CD4-positive, alpha-beta T cell treated with Interleukin-12 subunit alpha and Interleukin-12 subunit beta, for 1 hour (primary cell): ENCODE results near the gene IL22RA2.

Experiments used
- DNase-seq: peaks from one replicate; pipeline ENCODE4 v3.0.0-alpha.2; 2020

IL22RA2 gene

DNA sequence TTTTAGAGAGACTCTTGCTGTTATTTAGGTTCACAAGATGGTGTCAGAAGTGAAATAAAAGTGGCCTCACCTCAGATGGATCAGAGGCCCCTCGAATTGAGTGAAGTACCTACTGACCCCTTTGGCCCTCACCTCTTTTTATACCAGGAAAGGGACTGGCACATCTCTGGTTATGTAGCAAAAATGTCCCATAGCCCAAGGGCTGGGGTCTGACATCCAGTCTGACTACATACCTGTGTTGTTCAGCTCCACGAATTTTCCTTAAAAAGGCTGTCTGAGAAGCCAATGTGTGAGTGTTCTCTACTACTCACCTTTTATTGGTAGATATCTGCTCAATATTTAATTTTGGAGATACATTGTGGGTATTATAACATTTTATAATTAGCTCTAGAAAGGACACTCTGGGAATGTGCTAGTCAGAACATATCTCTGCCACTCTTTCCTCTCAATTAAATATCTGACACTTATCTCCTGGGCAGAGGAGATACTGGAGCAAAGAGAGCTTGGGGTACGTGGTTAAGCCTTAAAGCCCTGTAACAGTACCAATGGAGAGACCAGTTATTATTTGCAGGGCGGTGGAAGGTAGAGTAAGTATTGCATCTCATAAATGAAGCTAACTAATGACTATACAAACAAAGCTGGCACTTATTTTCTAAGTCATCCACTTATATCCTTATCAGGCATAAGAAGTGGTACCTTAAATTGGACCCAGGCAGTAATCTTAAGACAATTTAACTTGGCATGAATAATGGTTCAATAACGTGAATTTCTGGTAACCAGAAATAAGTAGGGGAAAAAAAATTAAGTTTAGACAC, 20.0 kb upstream of the IL22RA2 start:
- DNase-seq = no peak

DNA sequence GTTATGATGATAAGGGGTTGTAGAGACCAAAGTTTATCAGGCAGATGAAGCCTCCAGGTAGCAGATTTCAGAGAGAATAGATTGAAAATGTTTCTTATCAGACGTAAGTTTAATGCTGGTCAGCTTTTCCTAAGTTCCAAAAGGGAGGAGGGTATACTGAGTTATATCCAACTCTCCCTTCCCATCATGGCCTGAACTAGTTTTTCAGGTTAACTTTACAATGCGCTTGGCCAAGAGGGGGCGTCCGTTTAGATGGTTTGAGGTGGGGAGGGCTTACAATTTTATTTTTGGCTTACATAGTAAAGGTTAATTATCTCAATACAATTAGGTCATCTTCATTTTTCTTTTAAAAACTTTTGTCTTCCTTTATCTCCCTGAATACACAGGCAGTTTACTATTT, 19.4 kb upstream of the IL22RA2 start:
- DNase-seq = no peak

DNA sequence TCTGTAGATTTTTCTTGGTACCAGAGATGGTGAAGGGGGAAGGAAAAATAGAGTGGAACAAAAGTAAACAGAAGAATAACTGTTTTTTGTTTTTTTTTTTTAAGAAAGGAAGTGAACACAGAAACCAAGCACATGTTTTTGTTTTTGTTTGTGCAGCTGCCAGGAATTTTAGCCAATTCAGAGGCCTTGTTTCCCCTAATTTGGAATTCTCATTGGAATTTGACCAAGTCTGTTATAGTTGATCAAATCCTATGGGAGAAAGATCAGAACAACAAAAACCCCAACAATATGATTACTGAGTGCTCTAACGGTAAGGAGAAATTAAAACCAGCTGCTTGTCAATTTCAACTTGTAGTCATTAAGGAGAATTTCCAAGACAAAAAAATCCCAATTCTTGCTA, 18.2 kb upstream of the IL22RA2 start:
- DNase-seq = no peak

DNA sequence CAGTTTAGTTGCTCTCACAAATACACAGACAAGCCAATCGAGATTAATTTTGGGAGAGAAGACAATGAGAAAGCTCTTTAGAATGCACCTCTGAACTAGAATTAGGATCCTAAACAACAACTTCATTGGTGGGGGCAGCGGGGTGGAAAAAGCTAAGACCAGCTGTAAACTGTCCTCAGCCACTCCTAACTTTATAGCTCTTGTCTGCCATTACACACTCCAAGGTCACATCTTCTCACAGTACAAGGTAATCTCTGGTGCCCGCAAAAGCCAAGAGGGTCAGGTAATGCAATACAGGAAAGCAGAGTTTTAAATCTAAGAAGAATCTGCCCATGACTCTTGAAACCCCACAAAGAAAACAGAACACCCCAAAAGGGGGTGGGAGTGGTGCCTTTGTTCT, 17.8 kb upstream of the IL22RA2 start:
- no peak for DNase-seq

DNA sequence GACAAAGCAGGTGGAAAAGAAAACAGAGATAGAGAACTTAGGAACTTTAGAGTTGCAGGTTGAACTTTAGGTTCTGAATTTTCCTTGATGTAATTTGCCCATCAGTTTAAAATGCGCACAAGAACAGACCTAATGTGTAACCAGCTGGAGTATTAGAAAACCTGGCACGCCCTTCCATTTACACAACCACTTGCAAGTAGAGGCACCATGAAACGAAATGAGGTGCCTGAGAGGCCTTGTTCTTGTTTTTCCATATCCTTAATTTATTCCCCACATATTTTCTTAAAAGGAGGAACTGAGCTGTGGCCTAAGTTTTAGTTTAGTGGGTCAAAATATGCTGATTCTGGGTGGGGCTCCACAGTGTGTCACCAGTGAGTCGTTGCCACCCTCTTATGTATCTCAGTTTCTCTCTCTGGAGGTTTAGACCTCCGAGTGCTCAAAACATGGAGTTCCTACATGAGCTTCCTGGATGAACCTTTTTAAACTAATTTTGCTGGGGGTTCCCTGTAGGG, 17.2 kb upstream of the IL22RA2 start:
- no peak for DNase-seq

DNA sequence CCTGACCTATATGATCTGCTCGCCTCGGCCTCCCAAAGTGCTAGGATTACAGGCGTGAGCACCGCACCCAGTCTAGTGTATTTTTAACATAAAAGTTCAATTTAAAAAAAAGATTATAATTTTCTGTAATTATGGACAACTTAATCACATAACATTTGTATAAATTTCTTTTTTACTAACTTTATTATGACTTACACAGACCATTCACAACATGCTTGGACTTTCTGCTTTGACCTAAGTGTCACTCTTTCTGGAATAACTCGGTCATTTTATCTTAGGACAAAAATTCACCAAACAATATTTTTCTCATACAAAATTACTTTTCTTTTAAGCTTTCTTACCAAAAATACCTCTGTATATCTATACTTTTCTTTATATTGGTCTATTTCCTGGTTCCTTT, 15.4 kb upstream of the IL22RA2 start:
- no peak for DNase-seq

DNA sequence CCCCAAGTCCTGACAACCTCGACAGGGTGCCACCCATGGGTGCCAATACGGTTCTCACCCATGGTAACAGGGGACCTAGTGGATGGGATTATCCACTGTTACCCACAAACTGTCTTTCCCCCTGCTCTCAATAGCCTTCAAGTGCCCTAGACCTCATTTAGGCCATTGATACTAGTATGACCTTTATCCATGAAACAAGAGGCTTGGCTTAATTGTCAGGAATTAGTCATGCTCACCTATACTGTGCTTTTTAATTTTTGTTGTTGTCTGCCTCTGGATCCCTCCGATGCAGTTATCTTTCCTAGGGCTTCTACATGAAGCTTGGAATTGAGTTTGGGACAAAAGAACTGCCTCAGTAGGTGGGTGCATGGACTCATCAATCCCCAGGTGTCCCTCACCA, 11.8 kb upstream of the IL22RA2 start:
- no peak for DNase-seq

DNA sequence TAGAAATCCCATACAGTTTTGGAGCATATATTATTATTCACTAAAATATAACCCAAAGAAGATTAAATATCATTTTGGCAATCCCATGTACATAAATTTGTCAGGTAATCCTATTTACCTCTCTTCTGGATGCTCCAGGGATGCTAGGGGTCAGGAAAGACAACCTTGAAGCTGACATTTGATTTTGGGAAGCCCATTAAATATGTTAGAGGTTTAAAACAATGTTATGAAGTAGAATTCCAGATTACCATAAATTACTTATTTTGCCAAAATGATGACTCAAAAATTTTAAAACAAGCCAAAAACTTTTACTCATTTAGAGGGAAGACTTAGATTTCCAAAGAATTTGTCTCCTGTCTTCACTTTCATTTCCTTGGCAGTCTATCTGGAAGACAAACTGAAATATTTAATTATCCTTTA, 9.2 kb upstream of the IL22RA2 start:
- no peak for DNase-seq

DNA sequence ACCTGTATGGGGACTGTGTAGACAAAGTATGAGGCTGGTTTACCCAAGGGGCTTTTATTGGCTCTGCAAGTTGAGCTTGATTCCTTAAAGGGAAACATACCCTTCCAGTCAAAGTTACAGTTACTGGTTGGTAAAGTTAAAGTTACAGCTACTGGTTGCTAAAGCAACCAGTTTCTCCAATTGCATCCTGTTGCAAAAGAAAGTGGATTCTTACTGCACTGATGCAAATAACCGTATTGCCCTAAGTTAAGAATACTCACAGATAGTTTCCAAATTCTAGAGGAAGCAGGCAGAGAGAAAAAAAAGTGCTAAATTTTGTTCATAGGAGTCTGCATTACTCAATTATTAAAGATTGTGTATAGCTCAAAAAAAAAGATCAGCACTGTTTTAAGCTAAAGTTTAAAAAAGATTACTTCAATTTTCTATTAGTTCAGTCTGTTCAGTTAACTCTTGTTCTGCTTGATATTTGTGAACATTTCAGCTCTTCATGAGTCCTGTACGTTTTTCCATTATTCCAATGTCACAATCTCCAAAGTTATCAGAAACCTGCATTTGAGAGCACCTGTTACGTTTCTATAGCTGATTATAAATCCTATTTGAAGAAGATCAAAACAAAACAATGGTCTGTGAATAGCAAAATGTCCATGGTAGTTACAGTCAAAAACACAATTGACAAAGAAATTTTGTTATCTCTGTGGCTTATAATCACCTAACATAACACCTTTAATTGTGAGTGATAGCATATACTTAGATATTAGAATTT, 8.6 kb upstream of the IL22RA2 start:
- DNase-seq = no peak

DNA sequence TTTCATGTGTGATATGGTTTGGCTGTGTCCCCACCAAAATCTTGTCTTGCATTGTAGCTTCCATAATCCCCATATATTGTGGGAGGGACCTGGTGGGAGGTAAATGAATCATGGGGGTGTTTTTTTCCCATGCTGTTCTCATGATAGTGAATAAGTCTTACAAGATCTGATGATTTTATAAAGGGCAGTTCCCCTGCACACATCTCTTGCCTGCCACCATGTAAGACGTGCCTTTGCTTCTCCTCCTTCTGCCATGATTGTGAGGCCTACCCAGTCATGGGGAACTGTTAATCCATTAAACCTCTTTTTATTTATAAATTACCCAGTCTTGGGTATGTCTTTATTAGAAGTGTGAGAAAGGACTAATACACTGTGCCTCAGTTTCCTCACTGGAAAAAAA, 4.2 kb upstream of the IL22RA2 start:
- DNase-seq = no peak

DNA sequence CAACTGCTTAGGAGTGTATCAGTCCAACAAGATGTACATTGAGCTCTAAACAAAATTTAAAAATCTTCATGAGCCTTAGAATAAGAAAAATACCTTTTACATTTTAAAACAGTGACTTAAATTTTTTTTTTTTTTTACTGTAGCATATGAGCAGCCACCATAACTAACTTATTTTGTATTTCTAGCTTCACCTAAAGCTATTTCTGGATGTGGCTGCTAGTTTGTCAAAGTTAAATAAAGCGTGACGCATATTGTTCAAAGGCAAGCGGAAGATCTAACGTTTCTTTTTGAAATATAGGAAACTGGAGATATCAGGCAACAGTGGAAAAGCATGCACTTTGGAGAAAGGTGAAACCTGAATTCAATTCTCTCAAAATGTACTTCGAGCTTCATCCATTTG, 3.3 kb upstream of the IL22RA2 start:
- no peak for DNase-seq

DNA sequence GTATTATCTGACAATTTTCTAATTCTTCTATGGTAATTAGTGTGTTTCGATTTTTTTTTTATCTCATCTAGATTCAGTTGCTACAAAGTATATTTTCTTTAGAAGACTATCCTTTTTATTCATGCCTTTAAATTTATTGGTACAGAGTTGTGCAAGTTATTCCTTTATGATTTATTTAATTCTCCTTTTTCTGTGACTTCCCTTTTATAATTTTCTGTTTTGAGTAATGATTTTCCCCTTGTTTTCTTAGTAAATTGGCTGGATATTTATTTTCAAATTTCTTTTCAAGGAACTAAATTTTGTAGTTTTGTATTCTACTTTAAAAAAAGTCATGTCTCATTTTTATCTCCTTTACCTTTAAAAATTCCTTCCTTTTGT, 2.4 kb upstream of the IL22RA2 start:
- no peak for DNase-seq

DNA sequence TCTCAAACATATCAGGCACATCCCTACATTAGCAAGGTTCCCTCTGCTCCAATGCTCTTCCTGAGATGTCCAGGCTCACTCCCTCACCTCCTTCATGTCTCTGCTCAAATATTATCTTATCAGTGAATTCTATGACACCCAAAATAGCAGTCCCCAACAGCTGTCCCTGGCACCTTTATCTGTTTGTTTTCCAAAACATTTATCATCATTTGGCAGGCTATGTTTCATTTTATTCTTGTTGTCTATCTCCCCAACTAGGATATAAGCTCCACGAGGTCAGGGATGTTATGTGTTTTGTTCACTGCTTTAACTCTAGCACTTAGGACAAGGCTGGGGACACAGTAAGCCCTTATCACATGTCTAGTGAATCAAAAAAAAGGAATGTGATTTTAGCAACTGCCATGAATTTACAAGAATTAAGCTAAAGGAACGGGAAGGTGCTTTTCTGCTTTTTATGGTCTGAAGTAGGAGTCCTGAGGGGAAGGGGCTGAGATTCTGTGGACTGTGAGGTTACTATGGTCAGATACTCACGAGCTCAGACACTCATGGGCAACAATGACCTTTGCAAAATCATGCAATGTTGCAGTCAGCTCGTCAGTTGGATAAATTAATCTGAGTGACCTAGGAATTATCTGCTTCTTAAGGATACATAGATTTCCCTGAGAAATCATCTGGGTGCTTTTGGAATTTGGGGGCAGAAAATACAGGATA, 1.9 kb upstream of the IL22RA2 start:
- no peak for DNase-seq

DNA sequence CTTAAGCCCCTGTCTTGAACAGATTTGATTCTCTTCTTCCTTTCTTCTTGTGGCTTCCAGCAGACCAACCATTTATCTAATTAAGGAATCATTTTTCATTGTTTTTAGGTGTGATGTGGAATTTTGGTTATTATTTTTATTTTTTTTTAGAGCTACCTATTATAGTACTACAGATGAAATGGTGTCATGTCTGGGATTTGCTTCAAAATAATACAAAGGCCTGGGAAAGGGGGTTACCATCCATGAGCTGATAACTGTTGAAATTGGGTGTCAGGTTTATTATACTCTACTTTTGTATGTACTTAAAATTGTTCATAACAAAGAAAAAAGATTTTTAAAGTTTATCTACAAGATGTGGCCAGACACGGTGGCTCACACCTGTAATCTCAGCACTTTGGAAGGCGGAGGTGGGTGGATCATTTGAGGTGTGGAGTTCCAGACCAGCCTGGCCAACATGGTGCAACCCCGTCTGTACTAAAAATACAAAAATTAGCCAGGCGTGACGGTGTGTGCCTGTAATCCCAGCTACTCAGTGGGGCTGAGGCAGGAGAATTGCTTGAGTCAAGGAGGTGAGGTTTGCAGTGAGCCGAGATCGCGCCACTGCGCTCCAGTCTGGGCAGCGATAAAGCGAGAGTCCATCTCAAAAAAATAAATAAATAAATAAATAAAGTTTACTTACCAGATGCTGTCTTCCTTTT, 561 bp downstream of the IL22RA2 start:
- DNase-seq = no peak

DNA sequence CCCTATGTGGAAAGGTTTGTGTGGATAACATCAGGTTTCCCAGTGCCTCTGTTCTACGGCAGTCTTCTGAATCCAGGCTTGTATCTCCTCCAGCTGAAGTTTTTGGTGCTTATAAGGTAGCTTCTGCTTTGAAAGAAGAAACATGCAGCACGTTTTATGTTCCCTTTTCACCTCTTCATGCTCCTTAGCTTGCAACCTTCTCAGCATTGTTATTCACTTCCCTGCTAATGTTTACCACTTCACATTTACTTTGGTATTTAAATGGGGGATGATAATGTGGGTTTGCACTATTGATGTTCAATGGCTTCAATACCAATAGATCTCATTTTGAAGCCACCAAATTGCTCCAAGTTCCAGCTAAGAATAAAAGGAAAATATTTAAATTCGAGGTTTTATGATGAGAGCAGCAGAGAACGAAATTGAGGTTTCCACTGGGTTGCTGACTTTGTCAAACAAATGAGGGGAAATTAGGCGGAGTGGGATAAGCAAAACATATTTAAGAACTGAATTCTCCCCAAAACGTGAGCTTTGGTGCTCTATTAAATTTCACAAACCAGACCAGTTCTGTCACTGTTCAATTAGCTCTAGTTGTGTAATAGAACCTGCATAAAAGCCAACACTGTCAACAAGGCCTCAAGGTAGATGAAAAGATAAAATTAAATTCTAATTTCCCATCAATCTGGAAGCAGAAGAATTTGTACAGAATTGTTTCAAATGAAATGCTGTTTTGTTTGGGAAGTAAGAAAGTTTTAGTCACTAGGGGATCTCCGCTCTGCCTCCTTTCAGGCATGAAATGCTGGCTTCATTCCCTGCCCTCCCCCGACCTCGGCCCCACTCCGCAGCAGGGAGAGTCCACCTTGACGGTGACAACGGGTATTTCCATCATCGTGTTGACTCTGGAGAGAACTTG, 1.4 kb downstream of the IL22RA2 start:
- no peak for DNase-seq

DNA sequence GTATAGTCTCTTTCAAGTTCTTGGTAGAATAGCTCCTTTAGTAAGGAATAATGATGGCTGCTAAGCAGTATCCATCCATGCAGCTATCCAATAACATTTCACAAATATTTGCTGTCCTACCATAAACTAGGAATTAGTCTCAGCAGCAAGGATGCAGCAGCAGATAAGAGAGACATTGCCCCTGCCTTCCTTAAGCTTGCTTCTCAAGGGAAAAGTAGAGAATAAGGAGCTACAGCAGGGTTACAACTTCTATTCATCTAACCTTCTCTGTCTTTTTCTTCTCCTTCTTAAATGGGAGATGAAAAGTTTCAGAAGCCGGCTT, 2.4 kb downstream of the IL22RA2 start:
- no peak for DNase-seq

DNA sequence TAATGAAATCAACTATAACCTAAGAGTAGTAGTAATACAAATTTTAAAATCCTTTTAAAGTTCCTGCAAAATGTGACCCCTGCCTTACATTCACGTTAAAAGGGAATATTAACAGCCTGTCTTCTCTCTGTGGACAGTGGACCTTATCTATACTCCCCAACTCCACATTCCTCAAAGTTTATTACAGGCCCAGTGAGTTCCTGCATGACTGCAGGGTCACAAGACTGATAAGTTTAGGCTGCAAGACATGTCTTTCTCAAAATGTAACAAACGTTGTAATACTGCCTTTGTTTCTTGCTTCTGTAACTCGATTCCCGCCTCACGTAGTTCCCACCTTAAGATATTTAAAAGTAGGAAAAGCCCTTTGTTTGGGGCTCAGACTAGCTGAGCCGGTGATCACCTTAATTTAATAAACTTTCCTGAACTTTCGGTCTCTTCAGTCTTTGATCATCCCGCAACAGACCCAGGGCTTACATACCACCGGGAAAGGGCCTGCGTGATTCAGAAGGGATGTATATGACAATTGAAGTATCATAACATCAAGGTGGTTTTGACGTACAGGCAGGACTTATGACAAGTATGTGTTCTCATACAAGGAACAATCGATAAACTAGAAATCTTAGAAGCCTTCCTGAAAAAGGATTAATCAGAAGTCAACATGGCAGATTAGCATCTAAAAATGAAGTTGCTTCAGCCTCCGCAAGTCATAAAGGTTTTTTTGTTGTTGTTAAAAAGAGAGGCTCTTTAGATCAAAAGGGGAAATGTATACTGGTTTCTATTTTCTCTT, 3.0 kb downstream of the IL22RA2 start:
- no peak for DNase-seq

DNA sequence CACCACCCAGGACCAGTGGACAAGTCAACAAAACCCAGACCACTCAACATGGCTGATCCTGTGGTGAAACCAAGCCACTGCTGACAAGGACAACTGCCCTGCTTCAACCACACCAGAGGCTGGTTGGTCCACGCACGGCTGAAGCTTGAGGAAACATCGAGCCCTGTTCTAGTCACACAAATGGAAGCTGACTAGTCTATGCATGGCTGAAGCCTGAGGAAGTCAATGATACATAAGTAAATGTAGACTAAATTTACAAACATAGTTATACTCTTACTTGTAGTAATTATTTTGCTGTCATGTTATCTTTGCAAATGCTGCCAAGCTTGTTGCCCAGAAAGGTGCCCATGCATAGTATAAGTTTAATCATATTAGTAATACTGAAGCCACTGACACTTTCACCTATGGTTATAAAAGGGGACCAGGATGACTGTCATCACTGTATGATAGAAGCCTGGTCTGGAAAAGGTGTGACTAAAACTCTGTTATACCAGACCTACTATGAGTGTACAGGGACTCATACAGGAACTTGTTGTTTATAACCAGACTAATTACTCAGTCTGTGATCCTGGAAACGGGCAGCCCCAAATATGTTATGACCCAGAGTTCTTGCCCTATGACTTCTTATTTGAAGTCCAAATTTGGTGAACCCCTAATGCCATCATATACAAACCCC, 5.6 kb downstream of the IL22RA2 start:
- DNase-seq = no peak

DNA sequence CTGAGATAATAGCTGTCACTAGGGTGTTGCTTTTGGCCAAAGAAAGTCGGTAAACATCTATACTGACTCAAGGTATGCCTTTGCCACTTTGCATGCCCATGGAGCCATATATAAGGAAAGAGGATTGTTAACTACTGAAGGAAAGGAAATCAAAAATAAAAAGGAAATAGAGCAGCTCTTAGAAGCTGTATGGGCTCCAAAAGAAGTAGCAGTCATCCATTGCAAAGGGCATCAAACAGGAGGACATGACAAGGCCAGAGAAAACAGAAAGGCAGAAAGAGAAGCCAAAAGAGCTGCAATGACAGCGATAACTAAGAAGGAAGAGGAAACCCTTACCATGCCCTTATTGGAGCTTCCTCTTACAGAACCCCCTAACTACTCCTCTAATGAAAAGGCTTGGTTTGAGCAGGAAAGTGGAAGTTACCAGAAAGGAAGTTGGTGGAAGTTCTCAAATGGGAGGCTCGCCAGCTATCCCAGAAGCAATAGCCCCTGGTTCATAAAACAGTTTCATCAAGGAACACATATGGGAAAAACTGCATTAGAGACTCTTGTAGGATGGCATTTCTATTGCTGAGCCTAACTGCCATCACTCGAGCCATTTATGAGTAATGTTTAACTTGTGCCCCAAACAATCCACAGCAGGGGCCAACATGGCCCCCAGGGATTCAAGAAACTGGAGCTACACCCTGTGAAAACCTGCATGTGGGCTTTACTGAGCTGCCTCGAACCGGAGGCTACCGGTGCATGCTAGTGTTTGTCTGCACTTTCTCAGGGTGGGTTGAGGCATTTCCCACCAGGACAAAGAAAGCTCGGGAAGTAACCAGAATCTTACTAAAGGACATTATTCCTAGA, 7.0 kb downstream of the IL22RA2 start:
- DNase-seq = no peak
